ENCODE measurements around the gene IL20RA.

IL20RA gene

DNA sequence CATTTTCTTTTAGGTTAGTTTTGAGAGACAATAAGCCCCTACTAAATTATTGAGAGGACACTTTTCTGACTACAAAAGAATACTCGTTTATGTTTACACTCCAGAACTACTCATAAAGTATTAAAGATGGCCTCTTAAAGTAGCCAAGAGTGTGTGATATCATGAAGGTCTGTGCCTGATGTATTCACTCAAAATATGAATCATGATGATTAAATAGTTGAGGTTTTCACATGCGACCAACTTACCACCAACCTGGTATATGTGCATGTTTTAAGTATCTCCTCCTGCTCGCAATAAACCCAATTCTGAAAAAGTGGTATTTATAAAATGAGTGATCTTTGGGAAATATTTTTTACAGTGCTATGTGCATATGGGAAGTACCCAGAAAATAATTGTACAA is 43.9 kb downstream of the IL20RA start:
- H3K4me3 ChIP-seq (ENCODE audit: low read length) = no peak overlapping the region
- TF ChIP-seq, protein P1, sequence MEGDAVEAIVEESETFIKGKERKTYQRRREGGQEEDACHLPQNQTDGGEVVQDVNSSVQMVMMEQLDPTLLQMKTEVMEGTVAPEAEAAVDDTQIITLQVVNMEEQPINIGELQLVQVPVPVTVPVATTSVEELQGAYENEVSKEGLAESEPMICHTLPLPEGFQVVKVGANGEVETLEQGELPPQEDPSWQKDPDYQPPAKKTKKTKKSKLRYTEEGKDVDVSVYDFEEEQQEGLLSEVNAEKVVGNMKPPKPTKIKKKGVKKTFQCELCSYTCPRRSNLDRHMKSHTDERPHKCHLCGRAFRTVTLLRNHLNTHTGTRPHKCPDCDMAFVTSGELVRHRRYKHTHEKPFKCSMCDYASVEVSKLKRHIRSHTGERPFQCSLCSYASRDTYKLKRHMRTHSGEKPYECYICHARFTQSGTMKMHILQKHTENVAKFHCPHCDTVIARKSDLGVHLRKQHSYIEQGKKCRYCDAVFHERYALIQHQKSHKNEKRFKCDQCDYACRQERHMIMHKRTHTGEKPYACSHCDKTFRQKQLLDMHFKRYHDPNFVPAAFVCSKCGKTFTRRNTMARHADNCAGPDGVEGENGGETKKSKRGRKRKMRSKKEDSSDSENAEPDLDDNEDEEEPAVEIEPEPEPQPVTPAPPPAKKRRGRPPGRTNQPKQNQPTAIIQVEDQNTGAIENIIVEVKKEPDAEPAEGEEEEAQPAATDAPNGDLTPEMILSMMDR (IDR thresholded peaks at IDR 0.05; ENCODE audit: insufficient read depth, low read depth, low read length, missing control alignments) = no peak
- DNase-seq (ENCODE audit: low read depth) = peak; percentile 65

DNA sequence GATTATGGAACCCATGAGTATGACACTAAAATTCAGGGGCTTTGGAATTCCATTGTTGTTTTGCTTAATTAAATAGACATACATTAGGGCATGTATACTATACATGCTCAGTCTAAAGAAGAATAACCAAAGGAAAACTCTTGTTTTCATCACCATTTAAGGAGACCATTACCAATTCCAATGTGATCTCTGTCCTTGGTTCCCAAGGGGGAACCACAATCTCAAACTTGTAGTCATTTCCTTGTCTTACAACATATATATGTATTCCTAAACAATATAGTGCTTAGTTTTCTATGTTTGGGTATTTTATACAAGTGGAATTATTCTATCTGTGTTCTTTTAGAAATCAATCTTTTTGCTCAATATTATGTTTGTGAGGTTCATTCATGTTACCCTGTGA is 49.2 kb downstream of the IL20RA start:
- H3K4me3 ChIP-seq (ENCODE audit: low read length) = no peak overlapping the region
- DNase-seq (ENCODE audit: low read depth) = no peak
- TF ChIP-seq, protein P1 (IDR thresholded peaks at IDR 0.05; ENCODE audit: insufficient read depth, low read depth, low read length, missing control alignments) = no peak

DNA sequence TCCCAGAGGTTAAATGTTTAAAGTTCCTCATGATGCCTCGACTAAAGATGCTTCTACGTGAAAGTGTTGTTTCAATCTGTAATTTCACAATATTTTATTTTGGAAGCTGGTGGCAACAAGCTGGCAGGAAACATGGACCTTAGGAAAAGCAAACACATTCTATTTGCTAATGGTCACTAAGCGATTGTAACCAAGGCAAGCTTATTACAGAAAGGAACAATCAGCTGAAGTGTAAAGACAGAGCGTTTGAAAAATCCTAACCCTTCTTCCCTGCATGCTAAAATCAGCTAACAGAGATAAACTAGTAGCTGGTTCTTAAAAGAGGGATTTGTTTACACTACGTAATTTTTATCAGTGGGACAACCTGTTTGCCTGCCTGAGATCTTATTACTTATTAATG is 50.0 kb downstream of the IL20RA start:
- DNase-seq (ENCODE audit: low read depth) = no peak
- TF ChIP-seq, protein P1 (IDR thresholded peaks at IDR 0.05; ENCODE audit: insufficient read depth, low read depth, low read length, missing control alignments) = no peak
- H3K4me3 ChIP-seq (ENCODE audit: low read length) = no peak overlapping the region

DNA sequence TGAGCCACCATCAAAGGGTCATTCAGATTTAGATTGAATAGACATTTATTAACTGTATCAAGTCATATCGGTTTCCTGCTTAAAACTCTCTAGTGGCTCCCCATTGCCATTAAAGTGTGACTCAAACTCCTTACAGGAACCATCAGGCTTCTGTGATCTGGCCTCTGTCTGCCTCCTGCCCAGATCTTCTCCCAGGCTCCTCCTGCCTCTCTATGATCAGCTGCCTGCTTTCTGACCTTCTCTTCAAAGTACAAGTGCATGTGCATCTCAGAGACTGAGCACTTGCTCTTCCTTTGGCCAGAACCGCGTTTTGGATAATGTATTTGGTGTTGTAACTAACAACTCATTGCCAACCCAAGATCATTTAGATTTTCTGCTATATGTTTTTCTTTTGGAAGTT is 52.7 kb downstream of the IL20RA start:
- DNase-seq (ENCODE audit: low read depth) = no peak
- TF ChIP-seq, protein P1 (IDR thresholded peaks at IDR 0.05; ENCODE audit: insufficient read depth, low read depth, low read length, missing control alignments) = no peak
- H3K4me3 ChIP-seq (ENCODE audit: low read length) = no peak overlapping the region

DNA sequence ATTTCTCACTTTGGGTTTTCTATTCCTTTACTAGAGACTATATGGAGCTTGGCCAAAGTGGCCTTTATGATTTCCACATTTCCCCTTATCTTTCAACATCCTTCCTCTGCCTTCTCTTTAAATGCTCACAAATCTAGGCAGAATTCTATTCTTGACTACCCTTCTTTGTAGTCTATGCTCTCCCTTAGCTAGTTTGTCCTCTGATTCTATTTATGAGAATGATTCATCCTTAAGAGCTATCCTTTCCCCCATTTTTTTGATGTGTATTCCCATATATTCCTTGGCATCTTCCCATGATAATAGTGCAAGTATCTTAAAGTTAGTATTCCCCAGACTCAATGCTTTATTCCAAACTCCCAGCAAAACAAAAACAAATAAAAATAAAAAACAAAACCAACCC is 53.1 kb downstream of the IL20RA start:
- H3K4me3 ChIP-seq (ENCODE audit: low read length) = no peak overlapping the region
- TF ChIP-seq, protein P1 (IDR thresholded peaks at IDR 0.05; ENCODE audit: insufficient read depth, low read depth, low read length, missing control alignments) = no peak
- no peak for DNase-seq (ENCODE audit: low read depth)

GRCh38 chr6:136990754-136991153 is 54.0 kb downstream of the IL20RA start:
- H3K4me3 ChIP-seq (ENCODE audit: low read length) = no peak overlapping the region
- TF ChIP-seq, protein P1 (IDR thresholded peaks at IDR 0.05; ENCODE audit: insufficient read depth, low read depth, low read length, missing control alignments) = no peak
- DNase-seq (ENCODE audit: low read depth) = no peak

DNA sequence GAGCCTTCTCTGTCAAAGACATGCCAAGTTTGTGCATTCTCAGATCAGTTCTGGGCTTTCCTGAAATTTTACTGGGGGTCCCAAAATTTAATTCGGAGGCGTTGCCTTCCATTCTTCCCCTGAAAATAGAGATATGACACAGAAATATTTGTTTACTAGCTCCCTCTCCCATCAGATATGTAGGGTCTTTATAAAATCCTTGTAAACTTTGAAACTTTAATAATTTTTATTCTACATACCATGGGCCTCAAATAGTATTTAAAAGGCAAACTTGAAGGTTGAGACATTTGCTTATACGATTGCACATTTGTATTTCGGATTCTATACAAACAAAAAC is 54.6 kb downstream of the IL20RA start:
- H3K4me3 ChIP-seq (ENCODE audit: low read length) = peak overlapping the region; percentile 32
- no peak for DNase-seq (ENCODE audit: low read depth)
- TF ChIP-seq, protein P1 (IDR thresholded peaks at IDR 0.05; ENCODE audit: insufficient read depth, low read depth, low read length, missing control alignments) = no peak

Measured in epithelial cell of esophagus (primary cell).